GM19468 (cell line): ENCODE measurements around the gene CPNE8.
A peak's percentile ranks its signal among the peaks of the same experiment; 100 is the strongest.
"Not testable (repeated sequence)": the region's sequence is repeated elsewhere in the genome, so short reads cannot be mapped to it uniquely, and the experiment has no call there.

Experiments
- ATAC-seq: cut with Tn5 transposase; IDR thresholded peaks from one replicate; pipeline ENCODE4 v1.9.1; 2021; ENCODE audit warnings: mild to moderate bottlenecking, moderate library complexity, moderate number of reproducible peaks; ENCODE audit not compliant: unreplicated experiment; ENCODE audit errors: extremely low read depth

Gene CPNE8

DNA sequence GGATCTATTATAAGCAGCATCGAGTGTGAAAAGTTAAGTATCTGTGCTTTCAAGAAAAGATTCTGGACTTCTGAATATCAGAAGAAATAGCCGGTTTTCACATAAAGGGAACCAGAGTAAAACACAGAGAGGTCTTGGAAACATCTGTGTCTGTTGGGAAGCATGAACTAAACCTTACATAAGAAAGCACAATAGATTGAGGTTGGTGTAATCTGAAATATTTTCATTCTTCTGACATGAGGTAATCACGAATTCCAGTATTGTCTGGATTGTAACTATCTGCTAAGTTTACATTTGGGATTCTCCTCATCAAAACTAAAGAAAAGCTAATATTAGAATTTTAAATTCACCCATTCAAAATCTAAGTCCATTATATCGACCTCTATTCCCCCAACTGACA lies 161.3 kb downstream of the CPNE8 start:
- no peak for ATAC-seq

DNA sequence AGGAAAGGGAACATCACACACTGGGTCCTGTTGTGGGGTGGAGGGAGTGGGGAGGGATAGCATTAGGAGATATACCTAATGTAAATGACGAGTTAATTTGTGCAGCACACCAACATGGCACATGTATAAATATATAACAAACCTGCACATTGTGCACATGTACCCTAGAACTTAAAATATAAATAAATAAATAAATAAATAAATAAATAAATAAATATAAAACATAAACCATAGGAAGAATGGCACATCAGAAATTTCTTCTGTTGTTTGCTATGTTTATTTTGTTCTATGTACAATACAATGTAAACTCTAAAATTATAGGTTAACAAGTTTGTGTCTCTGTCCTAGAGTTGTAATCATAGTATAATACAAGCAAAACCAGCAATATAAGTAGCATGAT lies 162.9 kb downstream of the CPNE8 start:
- ATAC-seq: not testable (repeated sequence)

DNA sequence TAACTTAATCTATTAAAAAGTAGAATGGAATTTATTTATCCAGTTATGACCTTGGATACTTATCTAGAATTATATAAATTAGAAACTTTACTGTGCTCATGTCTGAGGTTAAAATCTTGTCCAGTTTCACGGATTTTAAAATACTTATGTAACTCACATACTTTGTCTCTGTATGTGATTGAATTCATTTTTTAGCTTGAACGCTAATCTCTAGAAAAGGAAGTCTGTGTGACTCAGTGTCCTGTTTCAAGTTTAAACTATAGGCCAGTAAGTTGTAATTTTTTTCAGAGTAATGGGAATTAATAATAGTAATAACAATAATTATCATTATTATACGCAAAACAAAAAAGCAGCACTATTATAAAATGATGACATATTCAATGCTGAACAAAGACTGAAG lies 168.6 kb downstream of the CPNE8 start:
- no peak for ATAC-seq

DNA sequence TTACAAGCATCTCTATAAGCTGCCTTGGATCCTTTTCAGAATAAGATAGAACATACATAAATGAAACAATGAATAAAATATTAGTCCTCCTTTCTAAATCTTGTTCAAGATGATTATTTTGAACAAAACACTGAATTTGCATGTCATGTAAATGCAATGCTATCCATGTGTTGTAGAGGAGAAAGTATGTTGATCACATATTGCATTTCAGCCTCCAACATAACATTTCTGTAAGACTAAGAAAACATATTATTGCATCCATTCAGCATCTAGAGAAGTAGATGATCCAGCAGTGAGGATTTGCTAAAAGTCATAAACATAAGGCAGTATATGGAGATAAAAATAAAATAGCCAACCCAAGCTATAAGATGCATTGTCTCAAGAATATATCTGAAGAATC lies 172.6 kb downstream of the CPNE8 start:
- ATAC-seq: no peak

DNA sequence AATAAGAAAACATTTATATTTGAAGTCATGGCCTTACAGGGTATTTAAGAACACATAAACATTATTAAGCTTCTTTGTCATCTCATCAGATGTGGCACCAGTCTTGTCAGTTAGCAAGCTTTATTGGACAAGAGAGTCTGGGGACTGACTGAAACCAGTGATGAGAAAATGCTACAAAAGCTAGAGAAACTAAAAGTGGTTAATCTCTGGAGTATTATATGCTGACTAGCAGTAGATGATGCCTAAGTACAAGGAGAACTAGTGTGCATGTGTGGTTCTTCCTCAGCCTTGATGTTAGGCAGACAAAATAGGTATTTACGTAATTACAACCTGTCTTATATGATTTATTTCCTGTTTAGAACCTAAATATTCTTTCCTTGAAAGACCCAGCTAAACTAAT lies 176.5 kb downstream of the CPNE8 start:
- peak; percentile 44 for ATAC-seq

DNA sequence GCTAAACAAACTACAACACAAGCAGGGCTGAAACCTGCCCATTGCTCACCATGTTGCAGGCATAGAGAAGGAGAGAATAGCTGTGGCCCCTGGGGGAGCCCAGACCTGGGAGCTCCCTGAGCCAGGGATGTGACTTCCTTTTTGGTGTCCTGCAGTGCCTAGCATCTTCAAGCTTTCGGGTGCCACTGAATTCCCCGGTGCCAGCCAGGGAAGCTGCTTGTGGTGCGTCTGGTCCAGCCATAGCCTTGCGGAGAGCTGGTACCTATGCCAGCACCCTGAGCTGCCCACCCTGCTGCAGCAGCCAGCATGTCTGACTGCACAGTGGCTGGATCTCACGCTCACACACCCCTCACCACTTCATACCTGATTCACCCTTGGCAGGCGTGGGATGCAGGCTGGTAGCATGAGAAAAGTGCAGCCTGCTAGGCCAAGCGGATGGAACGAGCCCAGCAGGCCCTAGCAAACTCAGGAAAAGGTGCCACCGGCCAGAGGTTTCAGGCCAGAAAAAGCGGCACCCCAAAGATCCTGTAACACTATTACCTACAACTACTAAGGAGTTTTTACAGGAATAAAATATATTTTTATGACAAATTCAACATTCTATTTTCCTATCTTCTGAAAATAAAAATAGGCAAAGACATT lies 183.7 kb downstream of the CPNE8 start:
- ATAC-seq: no peak

DNA sequence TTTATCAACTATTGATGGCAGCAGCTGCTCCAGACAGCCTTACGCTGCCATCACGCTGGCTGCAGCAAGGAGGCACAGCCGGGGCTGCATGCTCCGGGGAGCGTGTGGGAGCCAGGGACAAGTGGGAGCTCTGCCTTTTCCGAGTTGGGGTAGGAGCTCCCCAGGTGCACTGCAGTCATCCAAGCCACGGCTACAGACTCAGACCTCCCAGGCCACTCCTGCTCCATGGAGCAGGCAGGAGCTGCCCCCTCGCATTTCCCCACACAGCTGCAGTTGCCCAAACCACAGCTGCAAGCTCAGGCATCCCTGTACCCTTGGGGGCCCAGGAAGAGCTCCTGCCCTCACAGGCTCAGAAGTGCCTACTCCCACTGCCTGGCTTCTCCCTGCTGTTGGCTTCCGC lies 184.7 kb downstream of the CPNE8 start:
- ATAC-seq: no peak

DNA sequence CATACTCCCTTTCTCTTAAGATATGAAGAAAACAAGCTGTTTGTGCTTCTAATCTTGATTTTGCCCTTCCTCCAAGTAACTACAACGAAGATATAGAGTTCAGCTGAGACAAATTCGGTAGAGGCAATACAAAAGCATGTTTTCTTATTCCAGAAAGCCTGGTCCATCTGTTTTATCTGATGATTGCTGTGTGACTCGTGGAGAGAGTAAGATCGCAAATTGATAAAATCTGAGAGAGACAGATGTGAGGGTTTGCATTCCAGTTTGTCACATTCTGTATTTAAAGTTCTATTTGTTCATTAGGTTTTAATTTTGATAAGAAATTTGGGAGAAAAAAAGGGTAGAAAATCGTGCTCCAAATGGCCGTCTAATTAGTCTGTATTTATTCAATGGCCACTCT lies 192.1 kb downstream of the CPNE8 start:
- no peak for ATAC-seq

DNA sequence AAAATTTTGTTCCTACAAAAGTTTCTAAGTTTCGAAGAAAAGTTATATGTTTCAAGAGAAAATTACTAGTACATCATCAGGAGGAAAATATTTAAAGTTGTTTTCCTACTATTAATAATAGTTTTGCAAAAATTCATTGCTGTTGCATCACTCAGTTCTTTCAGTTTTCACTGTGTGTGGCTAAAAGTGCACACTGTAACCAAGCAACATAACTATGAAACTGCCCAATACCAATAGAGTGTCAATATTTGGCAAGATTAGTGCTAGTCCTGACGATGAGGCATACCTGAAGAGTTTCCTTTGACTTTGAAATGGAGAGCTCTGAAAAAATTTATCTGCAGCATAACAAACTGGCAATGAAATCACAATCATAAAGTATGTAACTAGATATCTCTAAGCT lies 194.3 kb downstream of the CPNE8 start:
- ATAC-seq: peak; percentile 70

DNA sequence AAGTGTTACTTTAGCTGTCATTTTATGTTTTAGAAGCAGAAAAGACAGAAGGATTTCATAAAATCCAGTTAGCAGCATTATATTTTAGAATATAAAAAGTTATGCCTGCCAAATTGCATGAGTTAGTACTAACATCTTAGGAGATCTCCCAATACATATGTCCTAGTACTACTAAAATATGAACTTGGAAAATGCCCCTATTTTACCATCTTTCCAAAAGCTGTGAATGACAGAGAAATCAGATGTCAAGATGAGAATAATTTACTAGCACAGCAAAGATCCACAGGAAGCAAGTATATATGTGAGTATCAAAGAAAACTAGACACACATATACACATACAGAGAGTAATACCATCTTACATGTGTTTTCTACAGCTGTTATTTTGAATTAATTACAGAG lies 196.9 kb downstream of the CPNE8 start:
- ATAC-seq: no peak

DNA sequence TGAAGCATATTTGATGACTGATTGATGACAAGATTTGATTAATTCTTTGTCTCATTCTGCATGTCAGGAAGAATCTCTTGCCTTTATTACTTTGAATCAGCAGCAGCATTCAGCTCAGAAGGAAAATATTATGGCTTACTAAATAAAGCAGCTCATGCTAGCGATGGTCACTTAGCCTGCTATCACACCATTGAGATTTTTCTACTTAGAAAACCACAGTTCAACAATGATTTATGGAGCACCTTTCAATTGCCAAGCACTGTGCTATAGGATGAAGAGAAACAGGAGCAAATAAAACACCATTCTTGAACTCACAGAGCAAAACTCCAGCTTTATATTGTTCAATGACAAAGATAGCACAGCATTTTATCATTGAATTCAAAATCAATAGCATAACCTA lies 197.7 kb downstream of the CPNE8 start:
- ATAC-seq: no peak

DNA sequence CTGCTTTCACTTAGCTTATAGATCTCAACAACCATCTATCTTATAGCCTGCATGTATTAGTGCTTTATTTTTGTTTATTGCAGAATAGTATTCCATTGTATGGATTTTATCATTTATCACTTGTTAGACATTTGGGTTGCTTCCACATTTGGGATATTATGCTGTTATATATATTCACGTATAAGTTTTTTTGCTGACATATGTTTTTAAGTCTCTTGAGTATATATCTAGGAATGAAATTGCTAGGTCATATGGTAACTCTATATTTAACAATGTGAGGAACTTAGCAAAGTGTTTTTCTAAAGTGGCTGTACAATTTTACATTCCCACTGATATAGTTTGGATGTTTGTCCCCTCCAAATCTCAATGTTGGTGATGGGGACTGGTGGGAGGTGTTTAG lies 208.1 kb downstream of the CPNE8 start:
- no peak for ATAC-seq

DNA sequence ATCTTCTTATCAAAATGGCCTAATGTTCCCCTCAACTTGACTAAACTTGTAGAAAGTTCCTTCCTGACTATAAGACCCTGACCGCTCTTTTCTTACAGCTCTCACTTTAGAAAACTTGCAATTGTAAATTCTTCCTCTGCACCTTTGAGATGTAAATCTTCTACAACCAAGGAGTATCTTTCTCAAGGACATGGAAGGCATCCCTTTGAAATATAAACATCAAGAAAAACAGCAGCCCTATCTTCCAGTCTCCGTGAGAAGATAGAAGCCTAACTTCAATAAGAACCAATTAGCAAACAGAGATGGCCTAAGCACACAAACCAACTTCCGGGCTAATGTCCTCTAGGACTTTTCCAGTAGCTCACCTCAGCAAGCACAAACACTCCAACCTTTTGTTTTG lies 210.3 kb downstream of the CPNE8 start:
- no peak for ATAC-seq

DNA sequence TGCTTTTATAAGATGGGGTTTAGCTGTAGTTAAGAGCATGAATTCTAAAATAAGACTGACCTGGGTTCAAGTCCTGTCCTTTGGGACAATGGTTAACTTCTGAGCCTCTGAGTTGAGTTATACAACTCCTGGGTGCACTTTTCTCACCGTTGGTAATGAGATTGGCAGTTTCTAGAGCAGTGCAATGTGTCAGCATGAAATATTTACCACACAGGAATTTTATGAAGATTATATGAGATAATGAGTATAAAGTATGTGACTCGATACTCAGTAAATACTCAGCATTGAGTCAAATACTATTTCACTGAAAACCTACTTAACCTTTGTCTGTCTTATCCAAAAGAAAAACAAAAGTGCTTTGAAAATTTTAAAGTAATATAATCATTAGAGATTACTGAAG lies 214.2 kb downstream of the CPNE8 start:
- ATAC-seq: no peak

DNA sequence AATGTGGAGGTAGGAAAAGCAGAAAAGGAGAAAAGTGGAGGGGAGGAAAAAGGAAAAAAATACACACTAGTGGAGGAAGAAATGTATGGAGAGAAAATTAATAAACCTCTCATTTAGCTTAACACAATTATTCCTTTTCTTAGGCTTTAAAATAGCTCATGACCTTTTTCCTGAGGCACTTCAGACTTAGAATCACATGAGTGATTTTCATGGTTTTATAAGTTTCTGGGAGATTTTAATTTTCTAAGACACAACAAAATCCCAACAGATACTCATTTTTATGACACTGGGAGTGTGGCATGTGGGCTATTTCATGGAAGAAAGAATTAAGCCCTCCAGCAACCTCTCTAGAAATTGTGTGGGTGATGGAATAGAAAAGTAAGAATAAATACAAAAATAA lies 214.7 kb downstream of the CPNE8 start:
- ATAC-seq: no peak

DNA sequence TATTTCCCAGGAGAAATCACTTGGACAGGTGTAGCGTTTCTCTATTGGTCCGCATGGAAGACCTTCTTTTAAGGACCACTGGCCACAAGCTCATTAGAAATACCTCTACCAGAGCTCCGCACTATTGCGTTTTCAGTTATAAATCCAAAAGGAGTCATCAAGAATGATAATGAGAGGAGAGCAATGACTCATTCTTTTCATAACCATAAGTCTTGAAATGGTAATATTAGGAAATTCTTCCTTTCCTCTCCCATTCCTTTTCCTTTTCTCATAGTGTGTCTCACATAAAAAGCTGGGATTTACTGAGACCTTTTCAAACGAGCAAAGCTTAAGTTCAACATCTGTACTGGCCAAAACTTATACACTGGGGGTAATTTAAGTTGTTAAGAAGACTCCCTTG lies 215.7 kb downstream of the CPNE8 start:
- ATAC-seq: no peak

DNA sequence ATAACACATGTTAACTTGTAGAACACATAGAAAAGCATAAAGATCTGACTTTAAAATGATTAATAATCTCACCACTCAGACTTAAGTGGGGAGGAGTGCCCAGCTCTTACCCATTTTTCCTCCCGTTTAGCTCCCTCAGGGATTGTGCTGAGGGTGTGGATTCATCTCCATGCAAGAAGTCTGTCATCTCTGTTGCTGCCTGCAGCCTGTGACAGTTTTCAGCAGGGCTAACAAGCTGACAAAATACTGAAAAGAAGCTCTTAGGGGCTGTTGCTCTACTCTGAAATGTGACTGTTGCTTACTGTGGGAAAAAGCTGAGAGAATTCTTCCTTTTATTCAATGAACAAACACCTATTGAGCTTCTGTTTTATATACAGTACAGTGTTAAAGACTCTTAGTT lies 216.2 kb downstream of the CPNE8 start:
- ATAC-seq: no peak

DNA sequence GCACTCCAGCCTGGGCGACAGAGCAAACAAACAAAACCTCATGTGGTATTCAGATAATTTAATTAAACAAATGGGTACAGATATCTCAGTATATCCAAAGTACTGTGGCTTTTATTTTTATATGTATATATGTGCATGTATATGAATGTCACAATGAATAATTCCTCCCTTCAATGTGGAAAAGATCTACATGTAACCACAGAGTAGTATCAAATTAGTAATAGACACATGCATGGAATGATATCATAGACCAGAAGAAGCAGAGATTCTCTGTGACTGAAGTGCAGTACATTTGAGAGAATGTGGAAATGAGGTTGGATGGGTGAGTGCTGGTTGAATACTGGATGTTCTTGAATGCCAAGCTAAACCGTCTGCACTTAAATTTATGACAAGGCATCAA lies 222.9 kb downstream of the CPNE8 start:
- no peak for ATAC-seq

DNA sequence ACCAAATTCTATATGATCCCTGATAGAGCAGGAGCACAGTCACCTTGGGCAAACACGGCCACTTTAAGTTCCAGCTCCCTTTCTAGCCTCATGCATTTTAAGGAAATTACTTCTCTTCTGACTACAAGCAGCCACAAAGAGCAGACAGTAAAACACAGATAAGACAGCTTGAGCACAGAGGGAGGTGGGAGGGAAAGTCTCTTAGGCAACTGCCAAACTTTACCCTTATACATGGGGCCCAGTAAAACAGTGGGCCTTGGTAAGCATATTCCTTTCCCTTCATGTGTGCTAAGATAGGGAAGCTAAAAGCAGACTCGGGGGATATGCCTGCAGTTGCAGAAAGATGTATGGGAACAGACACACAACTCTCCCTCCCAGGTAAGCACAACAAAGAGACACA lies 235.9 kb downstream of the CPNE8 start:
- ATAC-seq: no peak

DNA sequence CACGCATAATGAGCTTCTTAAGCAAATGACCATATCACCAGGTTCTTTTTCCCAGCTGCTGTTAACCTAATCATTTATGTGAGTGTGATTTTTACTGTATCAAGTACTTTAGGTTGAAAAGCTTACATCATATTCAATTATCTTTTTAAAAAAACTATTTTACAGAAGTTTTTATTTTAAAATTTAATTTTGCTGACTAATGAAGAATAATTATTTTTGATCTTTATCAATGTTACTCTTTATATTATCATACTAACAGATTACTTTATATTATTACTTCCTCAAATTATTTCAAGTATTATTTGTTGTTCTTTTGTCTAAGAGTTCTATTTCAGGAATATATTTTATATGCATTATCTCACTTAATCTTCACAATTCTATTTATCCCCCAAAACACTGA lies 236.3 kb downstream of the CPNE8 start:
- no peak for ATAC-seq

DNA sequence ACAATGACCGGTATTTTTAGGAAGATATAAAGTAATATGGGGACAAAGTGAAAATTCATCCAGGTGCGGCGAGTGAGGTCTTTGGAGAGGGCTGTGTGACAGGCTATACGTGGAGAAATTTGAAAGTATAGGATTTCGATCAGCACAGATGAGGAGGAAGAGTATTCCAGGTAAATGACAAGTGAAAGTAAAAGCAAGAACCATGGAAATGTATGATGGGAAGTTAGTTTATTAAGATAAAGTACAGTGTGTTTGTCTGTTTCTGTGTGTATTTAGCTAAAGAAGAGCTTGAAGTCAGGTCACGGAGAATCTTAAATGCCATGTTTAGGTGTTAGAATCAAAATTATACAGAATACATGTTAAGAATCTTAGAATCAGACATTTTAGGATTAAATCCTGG lies 239.0 kb downstream of the CPNE8 start:
- no peak for ATAC-seq

DNA sequence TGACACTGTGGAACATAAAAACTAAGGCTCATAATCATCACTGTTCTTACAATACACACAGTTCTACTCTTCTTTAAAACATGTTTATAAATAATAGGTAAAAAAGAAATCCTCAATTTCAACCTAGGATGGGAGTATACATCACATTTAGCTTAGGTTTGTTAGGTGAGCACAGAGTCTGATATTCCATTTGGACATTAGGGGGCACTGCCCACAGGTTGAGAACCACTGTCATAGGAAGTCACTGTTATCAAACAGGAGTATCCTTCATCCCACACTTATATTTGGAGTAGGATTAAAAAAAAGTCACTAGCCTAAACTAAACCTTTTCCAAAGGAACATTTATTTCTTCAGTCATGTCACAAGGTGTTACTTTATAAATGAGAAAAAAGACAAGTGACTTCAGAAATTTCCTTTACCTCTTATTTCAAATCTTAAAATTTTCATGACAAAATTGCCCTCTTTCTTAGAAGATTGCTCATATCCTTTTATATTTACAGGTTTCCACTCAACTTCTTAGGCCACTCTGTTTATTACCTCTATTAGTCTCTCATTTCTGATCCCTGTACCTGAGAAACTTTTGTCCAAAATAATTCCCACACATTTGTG lies 240.6 kb downstream of the CPNE8 start:
- ATAC-seq: peak; percentile 52
